ENCODE data around the gene PEAR1.

PEAR1 gene

DNA sequence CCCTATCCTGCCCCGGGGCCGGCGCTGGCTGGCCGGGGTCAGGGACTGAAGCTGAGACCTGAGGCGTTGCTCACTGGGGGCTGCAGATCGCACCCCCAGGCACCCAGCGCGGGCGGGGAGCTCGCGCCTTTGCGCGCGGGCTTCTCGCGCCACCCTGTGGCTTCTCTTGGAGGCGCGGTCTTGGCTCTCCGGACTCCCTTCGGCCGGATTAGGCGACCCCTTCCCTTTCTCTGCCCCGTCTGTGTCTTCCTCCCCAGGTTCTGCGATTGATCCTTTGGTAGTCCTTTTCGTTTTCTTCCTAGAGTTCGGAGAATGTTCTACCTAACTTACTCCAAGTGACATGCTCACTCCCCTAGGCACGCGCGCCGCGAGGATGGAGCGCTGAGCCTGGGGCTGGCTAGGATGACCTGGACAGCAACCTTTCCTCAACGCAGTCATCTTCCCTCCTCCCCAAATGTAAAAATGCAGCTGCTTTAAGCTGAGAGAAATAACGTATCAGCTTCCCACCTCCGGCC, 33.3 kb upstream of the PEAR1 start:
- peak; percentile 29 to 43 for DNase-seq (ENCODE audit: low read depth in 1 of 2, low spot score in 1 of 2)

DNA sequence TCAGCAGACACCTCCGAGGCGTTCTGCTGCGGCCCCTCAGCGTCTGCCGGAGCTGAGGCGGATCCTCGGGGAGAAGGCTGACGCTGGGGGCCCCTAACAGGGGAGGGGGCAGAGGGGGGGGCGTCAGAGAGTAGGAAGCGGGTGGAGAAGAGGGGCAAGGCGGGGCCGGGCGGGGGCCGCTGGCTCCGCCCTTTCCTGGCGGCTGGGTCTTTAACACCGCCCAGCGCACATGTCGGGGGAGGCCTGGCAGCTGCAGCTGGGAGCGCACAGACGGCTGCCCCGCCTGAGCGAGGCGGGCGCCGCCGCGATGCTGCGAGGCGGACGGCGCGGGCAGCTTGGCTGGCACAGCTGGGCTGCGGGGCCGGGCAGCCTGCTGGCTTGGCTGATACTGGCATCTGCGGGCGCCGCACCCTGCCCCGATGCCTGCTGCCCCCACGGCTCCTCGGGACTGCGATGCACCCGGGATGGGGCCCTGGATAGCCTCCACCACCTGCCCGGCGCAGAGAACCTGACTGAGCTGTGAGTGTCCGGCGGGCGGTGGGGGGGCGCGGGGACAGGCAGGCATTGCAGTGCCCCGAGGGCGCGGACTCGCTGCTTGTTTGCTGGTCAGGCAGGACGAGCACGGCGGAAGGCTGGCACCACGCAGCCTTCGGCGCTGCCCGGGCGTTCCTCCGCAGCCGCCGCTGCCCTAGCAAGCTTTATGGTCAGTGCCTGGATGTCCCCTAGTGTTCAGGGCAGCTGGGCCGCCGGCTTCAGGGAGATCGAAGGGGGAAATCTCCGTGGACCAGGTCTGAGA, 32.7 kb upstream of the PEAR1 start, which contains the start of gene NTRK1:
Gene NTRK1 (plus strand): TSS at position 238 of the 796 bp plus-strand sequence. CDS start 70 bp downstream, at position 308.
- peak; percentile 14 to 27 for DNase-seq (ENCODE audit: low read depth in 1 of 2, low spot score in 1 of 2)

DNA sequence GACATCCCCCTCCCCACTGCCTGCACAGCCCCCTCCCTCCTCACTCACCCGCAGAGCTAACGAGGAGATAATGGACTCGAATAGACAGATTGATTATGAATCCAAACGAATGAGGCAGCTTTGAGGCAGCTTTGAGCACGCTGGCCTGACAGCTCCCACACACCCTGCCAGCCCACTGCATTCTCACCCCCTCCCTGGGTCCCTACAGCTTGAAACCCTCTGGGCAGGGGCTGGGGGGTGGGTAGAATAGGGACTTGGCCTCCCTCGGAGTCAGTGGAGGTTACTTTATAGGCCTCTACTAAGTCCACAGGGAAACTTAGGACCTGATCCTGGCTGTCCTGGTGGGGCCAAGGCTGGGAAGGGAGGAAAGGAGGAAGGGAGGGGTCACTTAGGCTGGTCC, 30.9 kb upstream of the PEAR1 start:
- no peak for DNase-seq (ENCODE audit: low read depth in 1 of 2, low spot score in 1 of 2)

DNA sequence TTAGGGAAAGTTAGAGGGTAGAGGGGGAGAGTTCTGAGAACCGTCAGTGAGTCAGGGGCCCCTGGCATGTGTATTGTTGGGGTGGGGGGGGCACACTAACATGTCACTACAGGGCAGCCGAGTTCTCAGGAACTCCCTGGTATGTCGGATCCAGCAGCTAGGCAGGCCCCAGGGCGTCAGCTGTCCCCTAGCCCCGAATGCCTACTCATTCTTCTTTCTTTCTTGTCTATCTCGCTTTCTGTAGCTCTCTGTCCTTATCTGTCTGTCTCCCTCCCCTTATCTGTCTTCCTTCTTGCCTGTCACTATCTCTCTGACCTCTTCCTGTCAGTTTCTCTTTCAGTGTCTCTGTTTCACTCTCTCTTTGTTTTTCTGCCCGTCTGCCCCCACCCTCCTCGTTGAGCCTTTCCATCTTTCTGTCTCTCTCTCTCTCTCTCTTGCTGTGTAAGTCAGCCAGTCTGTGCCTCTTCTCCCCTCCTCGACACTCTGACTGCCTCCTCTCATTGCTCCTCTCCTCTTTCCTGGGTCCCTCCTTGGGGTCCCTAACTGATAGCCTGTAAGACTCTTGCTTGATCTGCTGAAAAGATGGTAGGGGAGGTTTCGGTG, 30.4 kb upstream of the PEAR1 start:
- DNase-seq (ENCODE audit: low read depth in 1 of 2, low spot score in 1 of 2) = no peak

DNA sequence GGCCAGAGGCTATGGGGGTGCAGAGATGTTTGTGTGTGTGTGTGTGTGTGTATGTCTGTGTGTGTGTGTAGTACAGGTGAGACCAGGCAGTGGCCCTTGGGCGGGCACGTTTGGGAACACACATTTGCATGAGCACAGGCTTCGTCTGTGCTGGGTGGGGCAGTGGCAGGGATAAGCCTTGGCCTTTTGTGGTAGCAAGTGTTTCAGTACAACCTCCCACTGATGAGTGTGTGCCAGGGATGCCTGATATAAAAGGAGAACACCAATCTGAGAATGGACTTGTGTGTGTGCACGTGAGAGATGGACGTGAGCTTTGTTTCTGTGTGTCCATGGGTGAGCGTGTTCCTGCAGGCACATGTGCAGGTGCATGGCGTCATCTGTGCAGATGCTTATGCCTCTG, 29.9 kb upstream of the PEAR1 start:
- DNase-seq (ENCODE audit: low read depth in 1 of 2, low spot score in 1 of 2) = no peak

DNA sequence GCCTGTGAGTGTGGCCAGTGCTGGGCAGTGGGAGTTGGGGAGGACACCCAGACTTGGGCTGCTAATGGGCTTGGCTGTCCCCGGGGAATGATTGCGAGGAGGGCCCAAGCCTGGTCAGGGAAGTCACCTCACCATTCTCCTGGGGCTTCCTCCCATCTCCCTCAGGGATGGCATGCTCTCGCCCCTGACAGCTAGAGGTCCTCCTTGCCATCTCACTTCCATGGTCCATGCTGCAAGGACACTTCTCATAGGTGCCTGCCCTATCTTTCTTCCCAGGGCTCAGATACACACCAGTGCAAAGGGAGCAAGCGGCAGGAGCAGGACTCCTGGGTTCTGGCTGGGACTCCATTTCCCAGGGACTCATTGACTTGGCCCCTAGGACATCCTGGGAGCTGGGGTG, 28.7 kb upstream of the PEAR1 start:
- no peak for DNase-seq (ENCODE audit: low read depth in 1 of 2, low spot score in 1 of 2)

DNA sequence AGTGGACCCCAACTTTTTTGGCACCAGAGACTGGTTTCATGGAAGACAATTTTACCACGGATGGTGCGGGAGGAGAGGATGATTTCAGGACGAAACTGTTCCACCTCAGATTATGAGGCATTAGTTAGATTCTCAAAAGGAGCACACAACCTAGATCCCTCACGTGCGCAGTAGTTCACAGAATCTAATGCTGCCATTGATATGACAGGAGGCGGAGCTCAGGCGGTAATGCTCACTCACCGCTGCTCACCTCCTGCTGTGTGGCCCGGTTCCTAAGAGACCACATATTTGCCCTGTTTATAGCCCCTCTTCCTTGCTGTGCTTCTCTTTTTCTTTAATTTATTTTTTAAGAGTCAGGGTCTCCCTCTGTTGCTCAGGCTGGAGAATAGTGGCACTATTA, 28.3 kb upstream of the PEAR1 start:
- no peak for DNase-seq (ENCODE audit: low read depth in 1 of 2, low spot score in 1 of 2)

DNA sequence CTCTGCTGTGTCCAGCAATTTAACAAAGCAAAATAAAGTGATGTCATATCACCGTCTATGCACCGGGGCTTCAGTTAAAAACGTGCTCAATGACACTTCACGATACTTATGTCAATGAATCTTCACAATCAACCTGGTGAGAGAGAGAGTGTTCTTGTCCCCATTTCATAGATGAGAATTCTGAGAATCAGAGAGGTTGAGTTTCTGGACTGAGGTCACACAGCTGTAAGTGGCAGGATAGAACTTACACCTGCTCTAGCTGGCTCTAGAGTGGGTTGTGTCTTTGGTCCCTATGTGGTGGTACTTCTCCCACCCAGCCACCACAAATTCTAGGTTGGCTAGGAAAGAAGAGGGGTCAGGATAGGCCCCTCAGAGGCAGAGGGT, 27.7 kb upstream of the PEAR1 start:
- no peak for DNase-seq (ENCODE audit: low read depth in 1 of 2, low spot score in 1 of 2)

DNA sequence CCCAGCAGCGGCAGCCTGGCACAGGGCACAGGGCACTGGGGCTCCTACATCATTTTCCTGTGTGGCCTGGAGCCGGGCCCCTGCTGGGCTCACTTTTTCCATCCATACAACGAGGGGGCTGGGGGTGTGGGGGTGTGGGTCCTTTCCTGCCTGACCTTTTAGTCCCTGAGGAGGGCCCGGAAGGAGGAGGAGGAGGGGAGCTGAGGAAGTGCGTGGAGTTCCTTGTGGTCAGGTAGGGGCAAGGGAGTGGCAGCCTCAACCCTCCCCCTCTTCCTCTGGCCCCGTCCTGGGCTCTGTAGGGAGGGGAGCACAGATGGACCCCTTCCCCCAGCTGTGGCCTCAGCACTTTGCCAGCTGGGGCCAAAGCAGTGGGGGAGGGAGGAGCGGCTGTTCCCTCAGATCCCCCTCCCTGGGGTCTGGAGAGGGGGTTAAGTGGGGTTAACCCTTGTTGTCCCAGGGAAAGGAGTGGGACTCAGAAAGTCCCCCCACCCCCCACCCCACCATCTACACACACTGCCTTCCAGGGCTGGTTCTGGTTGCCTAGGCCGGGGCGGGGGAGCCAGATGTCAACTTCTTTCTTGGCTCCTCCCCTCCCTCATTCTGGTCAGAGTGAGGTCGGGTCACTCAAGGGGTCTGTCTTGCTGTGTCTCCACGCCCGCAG, 27.1 kb upstream of the PEAR1 start:
- no peak for DNase-seq (ENCODE audit: low read depth in 1 of 2, low spot score in 1 of 2)

DNA sequence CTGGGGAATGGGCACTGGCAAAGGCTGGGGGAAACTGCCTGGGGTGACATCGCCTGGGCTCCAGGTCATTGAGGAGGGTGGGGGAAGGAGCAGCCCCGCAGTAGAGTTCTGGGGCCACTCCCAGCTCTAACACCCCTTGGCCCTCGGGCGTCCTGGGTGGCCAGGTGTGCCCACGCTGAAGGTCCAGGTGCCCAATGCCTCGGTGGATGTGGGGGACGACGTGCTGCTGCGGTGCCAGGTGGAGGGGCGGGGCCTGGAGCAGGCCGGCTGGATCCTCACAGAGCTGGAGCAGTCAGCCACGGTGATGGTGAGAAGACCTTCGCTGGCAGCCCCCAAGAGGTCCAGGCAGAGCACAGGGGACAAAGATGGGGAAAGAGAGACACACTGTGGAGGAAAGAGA, 25.2 kb upstream of the PEAR1 start:
- no peak for DNase-seq (ENCODE audit: low read depth in 1 of 2, low spot score in 1 of 2)

DNA sequence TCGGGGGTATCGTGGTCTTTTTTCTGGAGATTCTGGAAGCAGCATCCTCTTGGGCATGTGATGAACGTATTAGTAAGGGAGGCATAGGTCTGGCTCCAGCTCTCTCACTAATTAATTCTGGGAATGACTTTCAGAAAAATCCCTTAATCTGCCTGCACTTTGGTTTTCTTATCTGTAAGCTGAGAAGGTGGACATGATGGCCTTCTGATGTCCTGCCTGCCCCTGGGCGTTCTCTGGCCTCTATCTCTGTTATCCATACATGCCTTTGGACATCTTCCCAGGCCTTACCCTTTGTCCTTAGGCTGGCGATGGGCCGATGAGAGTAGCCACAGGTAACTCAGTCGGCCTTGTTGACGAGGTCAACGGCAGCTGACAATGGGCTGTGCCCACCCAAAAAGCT, 24.1 kb upstream of the PEAR1 start:
- DNase-seq (ENCODE audit: low read depth in 1 of 2, low spot score in 1 of 2) = no peak

DNA sequence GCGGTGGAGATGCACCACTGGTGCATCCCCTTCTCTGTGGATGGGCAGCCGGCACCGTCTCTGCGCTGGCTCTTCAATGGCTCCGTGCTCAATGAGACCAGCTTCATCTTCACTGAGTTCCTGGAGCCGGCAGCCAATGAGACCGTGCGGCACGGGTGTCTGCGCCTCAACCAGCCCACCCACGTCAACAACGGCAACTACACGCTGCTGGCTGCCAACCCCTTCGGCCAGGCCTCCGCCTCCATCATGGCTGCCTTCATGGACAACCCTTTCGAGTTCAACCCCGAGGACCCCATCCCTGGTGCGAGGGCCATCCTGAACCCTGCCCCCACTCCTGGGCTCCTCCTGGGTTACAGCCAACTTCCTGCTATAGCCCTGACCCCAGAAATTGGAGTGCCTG, 19.9 kb upstream of the PEAR1 start:
- no peak for DNase-seq (ENCODE audit: low read depth in 1 of 2, low spot score in 1 of 2)

DNA sequence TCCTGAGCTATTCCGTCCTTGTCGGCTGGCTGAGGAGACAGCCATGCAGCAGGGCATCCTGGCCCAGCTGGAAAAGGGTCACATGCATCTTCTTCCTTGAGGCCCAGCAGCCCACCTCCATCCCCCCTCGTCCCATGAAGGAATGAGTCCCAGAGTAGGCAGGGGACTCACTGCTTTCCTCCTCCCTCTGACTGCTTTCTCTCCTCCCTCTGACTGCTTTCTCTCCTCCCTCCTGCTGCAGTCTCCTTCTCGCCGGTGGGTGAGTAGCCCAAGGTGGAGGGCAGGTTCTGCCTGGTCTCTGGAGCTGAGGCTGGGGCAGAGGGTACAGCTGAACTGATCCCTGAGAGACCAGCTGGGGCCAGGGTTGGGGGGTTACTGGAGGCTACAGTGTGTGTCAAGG, 19.4 kb upstream of the PEAR1 start:
- no peak for DNase-seq (ENCODE audit: low read depth in 1 of 2, low spot score in 1 of 2)

DNA sequence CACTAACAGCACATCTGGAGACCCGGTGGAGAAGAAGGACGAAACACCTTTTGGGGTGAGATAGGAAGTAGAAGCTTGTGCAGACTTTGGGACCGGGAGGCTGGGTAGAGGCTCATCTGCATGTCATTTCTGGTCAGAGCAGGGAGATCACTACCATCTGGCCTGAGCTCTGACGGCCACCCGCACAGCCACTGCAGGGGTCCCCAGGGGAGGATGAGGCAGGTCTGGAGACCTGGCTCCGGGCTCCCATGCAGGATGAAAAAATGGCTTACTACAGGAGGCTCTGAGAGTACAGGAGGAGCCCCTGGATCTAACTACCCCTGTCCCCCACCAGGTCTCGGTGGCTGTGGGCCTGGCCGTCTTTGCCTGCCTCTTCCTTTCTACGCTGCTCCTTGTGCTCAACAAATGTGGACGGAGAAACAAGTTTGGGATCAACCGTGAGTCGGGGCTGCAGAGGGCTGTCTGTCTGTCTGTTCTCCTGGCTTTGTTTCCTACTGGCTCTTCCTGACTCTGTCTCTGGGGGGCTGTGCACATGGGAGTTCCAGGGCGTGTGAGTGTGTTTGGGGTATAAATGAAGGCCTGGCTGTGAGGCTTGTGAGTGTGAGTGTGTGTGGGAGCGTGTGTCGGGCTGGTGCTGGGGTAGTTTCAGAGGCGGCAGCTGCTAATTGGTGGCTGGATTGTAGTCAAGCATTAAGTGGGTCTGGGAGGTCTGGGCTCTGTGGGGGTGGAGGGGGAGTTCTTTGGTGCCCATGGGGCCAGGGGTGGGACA, 18.8 kb upstream of the PEAR1 start:
- DNase-seq (ENCODE audit: low read depth in 1 of 2, low spot score in 1 of 2) = no peak

DNA sequence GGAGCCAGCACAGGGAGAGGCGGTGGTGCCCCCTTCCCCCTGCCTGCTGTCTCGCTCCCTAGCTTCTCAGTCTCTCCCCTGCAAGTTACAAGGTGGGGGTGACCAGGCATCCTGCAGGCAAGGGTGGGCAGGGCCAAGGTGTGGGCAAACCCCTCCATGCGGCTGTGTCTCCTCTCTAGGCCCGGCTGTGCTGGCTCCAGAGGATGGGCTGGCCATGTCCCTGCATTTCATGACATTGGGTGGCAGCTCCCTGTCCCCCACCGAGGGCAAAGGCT, 18.2 kb upstream of the PEAR1 start:
- DNase-seq (ENCODE audit: low read depth in 1 of 2, low spot score in 1 of 2) = no peak

DNA sequence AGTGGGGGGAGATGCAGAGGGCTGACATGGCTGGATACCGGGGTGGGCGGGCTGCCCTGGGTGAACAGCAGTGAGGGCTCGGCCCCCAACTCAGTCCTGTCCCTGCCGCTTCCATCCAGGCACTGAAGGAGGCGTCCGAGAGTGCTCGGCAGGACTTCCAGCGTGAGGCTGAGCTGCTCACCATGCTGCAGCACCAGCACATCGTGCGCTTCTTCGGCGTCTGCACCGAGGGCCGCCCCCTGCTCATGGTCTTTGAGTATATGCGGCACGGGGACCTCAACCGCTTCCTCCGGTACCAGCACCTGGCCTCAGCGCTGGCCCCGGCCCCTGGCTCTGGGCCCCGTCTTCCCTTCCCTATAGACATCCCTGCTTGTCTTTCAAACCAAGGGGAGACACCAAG, 17.2 kb upstream of the PEAR1 start:
- DNase-seq (ENCODE audit: low read depth in 1 of 2, low spot score in 1 of 2) = no peak

DNA sequence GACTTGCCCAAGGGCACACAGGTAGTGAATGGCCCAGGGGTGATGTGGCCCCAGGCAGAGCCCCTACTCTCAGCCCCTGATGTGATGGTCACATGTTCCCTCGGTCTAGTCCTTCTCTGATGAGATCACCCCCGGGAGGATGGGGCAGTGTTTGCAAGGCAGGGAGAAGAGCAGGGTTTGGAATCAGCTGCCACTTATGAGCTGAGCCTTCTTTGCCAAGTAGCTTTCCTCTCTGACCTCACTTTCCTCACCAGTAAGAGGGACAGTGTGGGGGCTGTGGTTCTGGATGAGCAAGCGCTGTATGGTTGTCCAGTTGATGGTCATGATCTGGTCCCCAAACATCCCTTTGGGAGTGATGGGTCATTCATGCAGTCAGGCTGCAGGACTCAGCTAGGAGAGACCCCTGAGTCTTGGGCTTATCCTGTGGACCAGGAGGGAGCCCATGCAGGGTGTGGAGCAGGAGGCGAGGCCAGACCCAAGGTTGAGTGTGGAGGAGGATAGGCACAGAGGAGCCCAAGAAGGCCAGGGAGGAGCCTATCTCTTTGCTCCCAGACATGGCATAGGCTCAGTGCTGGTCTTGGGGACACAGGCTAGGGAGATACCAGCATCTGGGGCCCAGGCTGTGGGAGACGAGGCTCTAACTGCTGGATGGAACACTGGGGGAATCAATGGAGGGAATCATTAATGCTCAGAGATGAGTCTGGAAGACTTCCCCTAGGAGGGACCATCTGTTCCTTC, 15.9 kb upstream of the PEAR1 start:
- DNase-seq (ENCODE audit: low read depth in 1 of 2, low spot score in 1 of 2) = no peak

DNA sequence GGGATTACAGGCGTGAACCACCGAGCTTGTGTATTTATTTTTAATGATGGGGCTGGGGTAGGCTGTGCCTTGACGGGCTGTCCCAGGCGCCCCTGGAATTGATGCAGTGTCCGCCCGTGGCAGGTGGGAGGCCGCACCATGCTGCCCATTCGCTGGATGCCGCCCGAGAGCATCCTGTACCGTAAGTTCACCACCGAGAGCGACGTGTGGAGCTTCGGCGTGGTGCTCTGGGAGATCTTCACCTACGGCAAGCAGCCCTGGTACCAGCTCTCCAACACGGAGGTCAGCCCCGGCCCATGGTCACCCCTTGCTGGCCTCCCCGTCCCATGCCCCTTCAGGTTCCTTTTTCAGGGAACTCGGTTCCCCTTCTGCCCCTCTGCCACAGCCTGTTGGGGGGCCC, 13.6 kb upstream of the PEAR1 start:
- no peak for DNase-seq (ENCODE audit: low read depth in 1 of 2, low spot score in 1 of 2)

DNA sequence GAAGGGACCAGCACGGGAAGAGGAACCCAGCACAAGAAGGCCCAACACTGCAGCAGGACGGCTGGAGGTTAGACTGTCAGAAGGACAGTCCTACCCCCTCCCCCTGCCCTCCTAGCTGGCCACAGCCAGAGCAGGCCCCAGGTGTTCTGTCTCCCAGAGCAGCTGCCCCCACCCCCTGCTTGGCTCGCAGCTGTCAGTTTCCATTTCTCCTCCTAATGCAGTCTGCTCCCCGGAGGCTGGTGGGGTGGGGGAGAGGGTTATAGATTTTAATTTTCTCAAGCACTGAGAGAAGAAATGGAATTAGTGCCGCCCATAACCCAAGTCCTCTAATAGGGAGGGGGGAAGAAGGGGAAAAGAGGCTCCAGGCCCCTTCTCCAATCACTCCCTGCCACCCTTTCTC, 13.0 kb upstream of the PEAR1 start:
- no peak for DNase-seq (ENCODE audit: low read depth in 1 of 2, low spot score in 1 of 2)

DNA sequence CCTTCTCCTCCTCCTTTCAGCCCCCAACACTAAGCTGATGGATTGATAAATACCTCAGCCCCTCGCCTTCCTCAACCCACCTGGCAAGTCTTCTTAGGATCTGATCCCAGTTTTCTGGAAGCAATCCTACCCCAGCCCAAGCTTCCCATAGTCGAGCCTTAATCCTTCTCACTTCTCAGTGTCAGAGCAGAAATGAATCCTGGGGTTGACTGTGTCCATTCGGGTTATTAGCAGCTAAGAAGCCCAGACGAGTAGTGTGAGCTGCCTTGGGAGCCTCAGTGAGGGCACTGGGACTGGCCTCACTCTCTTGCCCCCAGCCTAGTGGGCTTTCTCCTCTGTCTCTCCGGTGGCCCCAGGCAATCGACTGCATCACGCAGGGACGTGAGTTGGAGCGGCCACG, 12.4 kb upstream of the PEAR1 start:
- DNase-seq (ENCODE audit: low read depth in 1 of 2, low spot score in 1 of 2) = no peak

DNA sequence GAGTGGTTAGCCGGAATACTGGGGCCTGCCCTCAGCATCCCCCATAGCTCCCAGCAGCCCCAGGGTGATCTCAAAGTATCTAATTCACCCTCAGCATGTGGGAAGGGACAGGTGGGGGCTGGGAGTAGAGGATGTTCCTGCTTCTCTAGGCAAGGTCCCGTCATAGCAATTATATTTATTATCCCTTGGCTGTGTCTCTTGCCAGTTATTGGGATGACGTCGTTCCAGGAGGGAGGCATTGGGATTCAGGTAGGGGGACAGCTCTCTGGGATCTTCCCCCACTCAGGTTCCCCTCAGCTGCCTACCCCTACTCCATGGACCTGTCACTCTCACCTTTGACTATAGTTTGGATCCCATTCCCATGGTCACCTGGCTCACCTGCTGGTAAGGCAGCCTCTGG, 11.9 kb upstream of the PEAR1 start:
- DNase-seq (ENCODE audit: low read depth in 1 of 2, low spot score in 1 of 2) = no peak
